ENCODE measurements around the gene HOXD10.

- no peak for TF ChIP-seq CTCF (conservative IDR thresholded peaks at IDR 0.05; ENCODE audit: low read length)
- TF ChIP-seq EZH2phosphoT487 (IDR thresholded peaks at IDR 0.05; ENCODE audit: borderline replicate concordance, low read depth, low read length), result no peak
These were observed 35.1 kb downstream of the HOXD10 start, which contains the start of gene HOXD4 for GRCh38 chr2:176151442-176152287.
